ENCODE results near the gene SPNS3.

The SPNS3 gene, protein sequence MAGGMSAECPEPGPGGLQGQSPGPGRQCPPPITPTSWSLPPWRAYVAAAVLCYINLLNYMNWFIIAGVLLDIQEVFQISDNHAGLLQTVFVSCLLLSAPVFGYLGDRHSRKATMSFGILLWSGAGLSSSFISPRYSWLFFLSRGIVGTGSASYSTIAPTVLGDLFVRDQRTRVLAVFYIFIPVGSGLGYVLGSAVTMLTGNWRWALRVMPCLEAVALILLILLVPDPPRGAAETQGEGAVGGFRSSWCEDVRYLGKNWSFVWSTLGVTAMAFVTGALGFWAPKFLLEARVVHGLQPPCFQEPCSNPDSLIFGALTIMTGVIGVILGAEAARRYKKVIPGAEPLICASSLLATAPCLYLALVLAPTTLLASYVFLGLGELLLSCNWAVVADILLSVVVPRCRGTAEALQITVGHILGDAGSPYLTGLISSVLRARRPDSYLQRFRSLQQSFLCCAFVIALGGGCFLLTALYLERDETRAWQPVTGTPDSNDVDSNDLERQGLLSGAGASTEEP

DNA sequence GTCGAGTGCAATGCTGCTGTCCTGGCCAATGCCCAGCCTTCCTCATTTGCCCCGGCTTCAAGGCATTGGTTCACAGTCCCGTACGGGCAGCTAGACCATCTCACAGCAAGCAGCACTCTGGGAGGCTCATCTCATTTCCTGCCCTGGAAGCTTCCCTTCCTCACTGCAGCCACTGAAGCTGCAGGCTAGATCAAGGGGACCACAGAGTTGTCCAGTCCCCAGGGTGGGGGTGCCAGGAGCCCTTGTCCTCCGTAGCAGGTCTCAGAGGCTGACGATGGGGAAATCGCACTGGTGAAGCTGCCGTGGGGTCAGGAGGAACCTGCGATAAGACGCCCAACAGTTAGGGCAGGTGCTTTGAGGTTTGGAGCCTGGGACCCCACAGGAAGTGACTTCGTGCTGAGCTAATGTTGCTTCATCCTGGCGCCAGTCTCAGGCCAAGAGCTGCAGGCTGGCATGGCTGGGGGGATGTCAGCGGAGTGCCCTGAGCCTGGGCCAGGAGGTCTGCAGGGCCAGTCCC, at the start of gene SPNS3:
Gene SPNS3 (plus strand): TSS at position 426 of the 517 bp plus-strand sequence. CDS start 28 bp downstream, at position 454.
- no peak within 1 kb of the TSS for H3K27ac ChIP-seq

DNA sequence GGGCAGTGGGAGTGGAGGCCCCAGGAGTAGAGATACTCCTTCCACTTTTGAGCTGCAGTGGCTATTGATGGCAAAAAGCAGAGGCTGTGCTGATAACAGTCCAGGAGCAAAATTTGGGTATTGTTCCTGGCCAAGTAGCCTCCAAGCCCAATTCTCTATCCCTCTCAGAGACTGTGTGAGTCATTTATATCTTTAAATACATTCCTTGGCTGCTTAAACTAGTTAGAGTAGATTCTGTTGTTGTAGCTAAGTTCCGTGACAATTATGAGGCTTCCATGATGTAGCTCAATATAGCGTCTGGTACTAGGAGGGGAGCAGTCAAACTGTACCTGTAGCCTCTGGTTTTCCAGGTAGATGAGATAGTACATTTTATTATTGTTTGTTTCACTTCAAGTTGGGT, 47.3 kb upstream of the SPNS3 start:
- no peak overlapping the region for H3K27ac ChIP-seq
- TF ChIP-seq, protein P1, sequence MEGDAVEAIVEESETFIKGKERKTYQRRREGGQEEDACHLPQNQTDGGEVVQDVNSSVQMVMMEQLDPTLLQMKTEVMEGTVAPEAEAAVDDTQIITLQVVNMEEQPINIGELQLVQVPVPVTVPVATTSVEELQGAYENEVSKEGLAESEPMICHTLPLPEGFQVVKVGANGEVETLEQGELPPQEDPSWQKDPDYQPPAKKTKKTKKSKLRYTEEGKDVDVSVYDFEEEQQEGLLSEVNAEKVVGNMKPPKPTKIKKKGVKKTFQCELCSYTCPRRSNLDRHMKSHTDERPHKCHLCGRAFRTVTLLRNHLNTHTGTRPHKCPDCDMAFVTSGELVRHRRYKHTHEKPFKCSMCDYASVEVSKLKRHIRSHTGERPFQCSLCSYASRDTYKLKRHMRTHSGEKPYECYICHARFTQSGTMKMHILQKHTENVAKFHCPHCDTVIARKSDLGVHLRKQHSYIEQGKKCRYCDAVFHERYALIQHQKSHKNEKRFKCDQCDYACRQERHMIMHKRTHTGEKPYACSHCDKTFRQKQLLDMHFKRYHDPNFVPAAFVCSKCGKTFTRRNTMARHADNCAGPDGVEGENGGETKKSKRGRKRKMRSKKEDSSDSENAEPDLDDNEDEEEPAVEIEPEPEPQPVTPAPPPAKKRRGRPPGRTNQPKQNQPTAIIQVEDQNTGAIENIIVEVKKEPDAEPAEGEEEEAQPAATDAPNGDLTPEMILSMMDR (conservative IDR thresholded peaks at IDR 0.05), result no peak

More for the DNA sequence above, at the start of gene SPNS3:
- TF ChIP-seq, protein P1 (conservative IDR thresholded peaks at IDR 0.05), result no peak

DNA sequence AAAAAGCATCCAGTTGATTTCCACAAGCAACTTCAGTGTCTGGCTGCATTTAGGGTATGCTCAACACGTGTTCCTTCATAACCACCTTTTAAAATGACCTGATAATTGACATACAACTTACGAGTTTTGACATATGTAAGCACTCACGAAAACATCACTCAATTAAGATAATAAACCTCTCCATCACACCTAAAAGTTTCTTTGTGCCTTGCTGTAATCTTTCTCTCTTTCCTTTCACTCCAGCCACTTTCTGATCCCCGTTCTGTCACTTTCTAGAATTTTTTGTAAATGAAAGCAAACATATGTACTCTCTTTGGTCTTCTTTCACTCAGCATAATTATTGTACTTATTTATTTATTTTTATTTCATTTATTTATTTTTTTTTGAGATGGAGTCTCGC, 46.6 kb upstream of the SPNS3 start:
- TF ChIP-seq, protein P1 (conservative IDR thresholded peaks at IDR 0.05), result no peak
- no peak overlapping the region for H3K27ac ChIP-seq

DNA sequence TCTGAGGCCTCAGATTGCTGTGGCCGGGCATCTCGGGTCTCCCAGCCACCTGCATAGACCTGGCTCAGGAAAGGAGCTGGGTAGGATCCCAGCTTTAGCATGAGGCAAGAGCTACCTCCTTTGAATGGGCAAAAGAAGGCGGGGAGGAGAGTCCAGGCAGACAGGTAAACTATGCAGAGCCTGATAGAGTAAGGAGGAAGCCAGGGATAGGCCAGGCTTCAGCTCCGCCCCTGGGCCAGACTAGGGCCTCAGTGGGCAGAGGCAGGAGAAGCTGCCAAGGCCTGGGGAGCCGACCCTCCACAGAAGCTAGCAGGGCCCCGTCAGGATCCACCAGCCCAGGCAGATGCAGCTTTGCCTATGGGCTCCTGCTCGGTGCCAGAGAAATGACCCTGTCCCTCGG, 44.7 kb upstream of the SPNS3 start:
- H3K27ac ChIP-seq, result no peak overlapping the region
- TF ChIP-seq, protein P1 (conservative IDR thresholded peaks at IDR 0.05), result no peak

DNA sequence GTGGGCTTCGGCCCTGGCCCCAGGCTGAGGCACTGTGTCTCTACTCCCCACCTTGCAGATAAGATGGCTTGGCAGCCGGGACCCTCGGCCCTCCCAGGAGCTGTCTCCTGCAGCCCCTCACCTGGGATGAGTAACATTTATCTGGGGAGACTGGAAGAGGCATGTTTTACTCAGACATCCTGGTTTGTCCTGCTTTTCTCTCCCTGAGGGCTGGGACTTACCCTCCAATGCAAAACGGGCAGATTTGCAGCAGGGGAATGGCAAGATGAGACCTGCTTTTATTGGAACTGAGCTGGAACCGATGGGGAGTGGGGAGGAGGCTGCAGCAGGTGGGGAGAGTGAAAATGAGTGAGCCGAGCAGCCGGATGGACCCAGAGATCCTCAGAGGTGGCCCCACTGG, 39.9 kb upstream of the SPNS3 start:
- TF ChIP-seq, protein P1 (conservative IDR thresholded peaks at IDR 0.05), result no peak
- H3K27ac ChIP-seq, result no peak overlapping the region

DNA sequence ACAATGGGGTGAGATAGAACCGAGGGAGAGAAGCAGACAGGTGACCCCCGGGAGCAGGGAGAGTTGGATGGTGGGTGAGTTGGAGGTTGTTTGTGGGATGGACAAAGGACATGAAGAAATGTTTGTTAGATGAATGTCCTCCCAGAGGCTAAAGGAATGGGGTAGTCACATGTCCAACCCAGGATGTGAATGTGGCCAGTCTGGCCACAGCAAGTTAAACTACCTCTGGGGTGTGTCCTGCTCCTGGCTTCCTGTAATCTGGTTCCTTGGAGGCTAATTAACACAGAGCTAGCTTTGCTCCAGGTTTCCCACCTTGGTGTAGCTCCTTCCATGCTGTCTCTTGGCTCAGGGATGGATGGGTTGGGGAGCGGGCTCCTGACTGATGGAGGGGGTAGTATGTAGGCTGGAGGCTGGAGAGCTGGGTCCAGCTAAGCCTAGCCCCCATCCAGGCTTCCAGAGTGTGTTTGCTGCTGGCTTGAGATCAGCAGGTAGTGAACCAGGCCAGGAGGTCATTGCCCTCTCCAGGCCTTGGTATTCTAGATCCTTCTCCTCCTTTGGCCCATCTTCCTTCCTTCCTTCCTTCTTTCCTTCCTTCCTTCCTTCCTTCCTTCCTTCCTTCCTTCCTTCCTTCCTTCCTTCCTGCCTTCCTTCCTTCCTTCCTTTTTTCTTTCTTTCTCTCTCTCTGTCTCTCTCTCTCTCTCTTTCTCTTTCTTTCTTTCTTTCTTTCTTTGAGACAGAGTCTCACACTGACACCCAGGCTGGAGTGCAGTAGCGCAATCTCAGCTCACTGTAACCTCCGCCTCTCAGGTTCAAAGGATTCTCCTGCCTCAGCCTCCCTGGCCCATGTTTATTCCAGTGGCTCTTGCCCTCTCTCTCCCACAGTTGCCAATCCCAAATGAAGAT, 39.3 kb upstream of the SPNS3 start:
- TF ChIP-seq, protein P1 (conservative IDR thresholded peaks at IDR 0.05), result no peak
- no peak overlapping the region for H3K27ac ChIP-seq

DNA sequence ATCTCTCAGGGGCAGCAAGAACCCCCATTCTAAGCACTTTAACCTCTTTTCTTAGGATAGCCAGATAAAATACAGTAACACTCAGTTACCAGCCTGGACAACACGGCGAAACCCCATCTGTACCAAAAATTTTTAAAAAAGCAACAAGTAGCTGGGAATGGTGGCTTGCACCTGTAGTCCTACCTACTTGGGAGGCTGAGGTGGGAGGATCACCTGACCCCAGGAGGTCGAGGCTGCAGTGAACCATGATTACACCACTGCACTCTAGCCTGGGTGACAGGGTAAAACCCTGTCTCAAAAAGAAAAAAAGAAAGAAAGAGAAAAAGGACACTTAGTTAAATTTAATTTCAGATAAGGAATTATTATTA, 38.6 kb upstream of the SPNS3 start:
- TF ChIP-seq, protein P1 (conservative IDR thresholded peaks at IDR 0.05), result no peak
- no peak overlapping the region for H3K27ac ChIP-seq
